ENCODE results near the gene PLAAT4.
"Not testable (repeated sequence)": the region's sequence is repeated elsewhere in the genome, so short reads cannot be mapped to it uniquely, and the experiment has no call there.

The PLAAT4 gene

GRCh38 chr11:63530021-63530420 lies 6.6 kb upstream of the PLAAT4 start:
- CTCF ChIA-PET = interaction anchor here (1.0 to 1.5 kb wide), 3 partner anchors 9 to 51 kb away, joined by 3 to 6 read pairs (median 3); no protein-coding TSS in a partner anchor
- POLR2A ChIA-PET = no interaction called here
- no peak for TF ChIP-seq CTCF (IDR thresholded peaks at IDR 0.05; ENCODE audit: control extremely low read depth, extremely low read depth, low read depth, missing control alignments)
- DNase-seq (ENCODE audit: extremely low spot score) = no peak

GRCh38 chr11:63531074-63531792 lies 5.4 kb upstream of the PLAAT4 start:
- CTCF ChIA-PET = interaction anchor here (1.1 to 2.0 kb wide), 5 partner anchors 14 to 105 kb away, joined by 3 to 6 read pairs (median 5); no protein-coding TSS in a partner anchor
- DNase-seq (ENCODE audit: extremely low spot score); POLR2A ChIA-PET: not testable (repeated sequence)

DNA sequence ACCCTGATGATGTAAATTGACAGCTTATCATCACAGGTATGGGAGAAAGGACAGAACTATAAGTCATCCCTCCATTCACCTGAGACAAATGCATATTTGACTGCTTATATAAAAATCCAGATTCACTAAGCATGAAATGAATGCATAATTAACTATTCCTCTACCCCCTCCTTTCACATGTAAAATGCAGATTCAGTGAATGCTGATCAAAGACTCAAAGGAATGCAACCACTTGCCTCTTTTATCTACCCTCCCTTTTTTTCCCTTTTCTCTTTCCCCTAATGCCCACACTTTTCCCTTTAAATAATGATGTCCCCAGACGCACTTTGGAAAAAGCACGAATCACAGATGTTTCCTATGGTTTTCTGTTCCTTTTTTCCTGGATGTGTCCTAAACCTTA lies 4.5 kb upstream of the PLAAT4 start:
- TF ChIP-seq CTCF (IDR thresholded peaks at IDR 0.05; ENCODE audit: control extremely low read depth, extremely low read depth, low read depth, missing control alignments) = no peak
- no peak for DNase-seq (ENCODE audit: extremely low spot score)
- ChIA-PET POLR2A (no interaction called here), CTCF (interaction anchor here (1.1 to 2.0 kb wide), 6 partner anchors 15 to 104 kb away, joined by 3 to 6 read pairs (median 4); no protein-coding TSS in a partner anchor)

DNA sequence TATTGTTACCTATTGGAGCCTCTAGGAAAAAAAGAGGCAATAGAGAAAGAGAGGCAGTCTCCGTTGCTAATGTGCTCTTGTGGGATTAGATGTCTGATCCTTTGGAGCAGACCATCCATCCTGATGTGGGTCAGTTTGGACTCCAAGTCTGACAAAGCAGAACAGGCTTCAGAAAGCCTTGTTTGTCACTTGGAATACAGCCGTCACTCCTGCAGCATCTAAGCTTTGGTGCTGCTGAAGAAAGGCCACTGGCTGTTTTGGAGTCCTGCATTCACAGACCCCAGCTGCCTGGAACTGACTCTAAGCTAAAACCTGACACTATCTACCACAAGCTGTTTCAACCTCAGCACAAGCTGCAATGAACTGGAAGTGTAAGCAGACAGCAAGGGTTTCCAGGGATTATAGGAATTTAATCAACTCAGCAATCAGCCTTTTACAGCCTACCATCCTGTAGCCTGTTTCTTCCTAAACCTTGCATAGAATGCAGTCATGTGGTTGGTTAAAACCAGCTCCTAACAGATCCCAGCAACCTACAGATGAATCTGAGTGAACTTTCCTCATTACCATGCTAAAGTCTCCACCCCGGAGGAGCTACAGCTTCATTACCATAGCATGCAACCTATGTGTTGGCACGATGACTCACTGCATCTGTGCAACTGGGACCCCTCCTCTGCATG lies 3.7 kb upstream of the PLAAT4 start:
- no peak for DNase-seq (ENCODE audit: extremely low spot score)
- ChIA-PET CTCF (interaction anchor here (1.1 to 2.0 kb wide), 4 partner anchors 16 to 103 kb away, joined by 3 to 6 read pairs (median 4); no protein-coding TSS in a partner anchor), POLR2A (interaction anchor here (0.6 kb wide), 1 partner anchor 685 kb away, joined by 3 read pairs; no protein-coding TSS in a partner anchor)
- TF ChIP-seq CTCF (IDR thresholded peaks at IDR 0.05; ENCODE audit: control extremely low read depth, extremely low read depth, low read depth, missing control alignments) = no peak

DNA sequence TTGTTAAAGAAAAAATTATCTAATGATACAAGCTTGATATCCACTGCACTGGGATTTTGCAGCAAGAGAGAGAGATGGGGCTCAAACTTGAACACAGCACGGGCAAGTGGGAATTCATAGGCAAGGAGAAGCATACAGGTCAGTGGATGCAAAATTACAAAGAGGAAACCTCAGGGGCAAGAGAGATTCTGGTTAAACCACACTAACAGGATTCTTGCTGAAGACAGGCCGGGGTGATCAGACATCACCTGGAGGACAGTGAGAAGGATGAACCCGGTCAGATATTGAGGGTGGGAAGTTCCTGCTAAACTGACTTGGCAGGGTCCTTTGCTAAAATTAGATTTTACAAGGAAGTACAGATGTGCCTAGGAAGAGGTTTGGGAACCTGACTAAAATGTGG lies 2.5 kb upstream of the PLAAT4 start:
- POLR2A ChIA-PET = no interaction called here
- DNase-seq (ENCODE audit: extremely low spot score) = no peak
- no peak for TF ChIP-seq CTCF (IDR thresholded peaks at IDR 0.05; ENCODE audit: control extremely low read depth, extremely low read depth, low read depth, missing control alignments)
- CTCF ChIA-PET = no interaction called here

- CTCF ChIA-PET = interaction anchor here (0.6 to 3.5 kb wide), 2 partner anchors 16 to 56 kb away, joined by 4 to 11 read pairs; no protein-coding TSS in a partner anchor
- DNase-seq (ENCODE audit: extremely low spot score) = peak; percentile 45
- POLR2A ChIA-PET = no interaction called here
- no peak for TF ChIP-seq CTCF (IDR thresholded peaks at IDR 0.05; ENCODE audit: control extremely low read depth, extremely low read depth, low read depth, missing control alignments)
Measured at GRCh38 chr11:63534895-63535461, 1.6 kb upstream of the PLAAT4 start.
